ENCODE data around the gene CIBAR2. TPM values are rescaled to one million over a fixed set of nuclear protein-coding genes. Genes with fewer than 3 reads are reported as not detected.

CIBAR2 gene
- total RNA-seq, 2 experiments from 2014 or later, result 0.50 TPM; not detected in 1

DNA sequence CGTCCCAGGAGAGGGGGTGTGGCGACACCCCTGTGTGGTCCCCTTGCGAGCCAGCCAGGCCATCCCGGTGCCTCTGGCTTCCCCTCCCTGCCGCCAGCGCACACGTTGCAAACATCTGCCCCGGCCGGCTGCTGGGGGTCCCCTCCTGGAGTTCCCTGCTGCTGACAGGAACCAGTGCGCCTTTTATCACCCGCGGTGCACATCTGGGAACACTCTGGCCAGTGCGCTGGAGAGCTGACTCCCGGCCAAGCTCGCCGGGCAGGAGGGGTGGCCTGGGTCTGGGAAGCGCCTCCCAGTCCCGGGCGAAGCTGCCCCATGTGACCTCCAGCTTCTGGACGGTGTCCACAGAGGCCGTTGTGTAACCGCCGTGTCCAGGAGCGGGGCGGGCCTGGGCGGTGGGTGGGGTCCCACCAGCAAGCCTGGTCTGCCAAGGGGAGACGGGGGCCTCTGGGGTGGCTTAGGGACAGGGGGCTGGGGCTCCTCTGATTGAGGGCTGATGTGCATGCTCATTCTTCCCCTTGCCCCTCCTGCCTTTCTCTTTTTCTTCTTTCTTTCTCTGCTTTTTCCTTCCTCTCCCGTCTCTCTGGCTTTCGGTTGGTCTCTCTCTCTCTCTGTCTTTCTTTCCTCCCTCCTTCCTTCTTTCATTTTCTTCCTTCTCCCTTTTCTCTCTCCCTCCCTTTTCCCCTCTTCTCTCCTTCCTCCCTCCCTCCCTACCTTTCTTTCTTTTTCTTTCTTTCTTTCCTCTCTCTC lies 25.2 kb upstream of the CIBAR2 start:
- Histone ChIP-seq H3K27ac (ENCODE audit: low read depth, low read length, poor library complexity, severe bottlenecking) (no peak overlapping the region), H2AFZ (ENCODE audit: low read length) (no peak overlapping the region), H3K9me3 (ENCODE audit: low read length) (no peaks in the 10 kb centered on the region), H3K36me3 (ENCODE audit: insufficient read depth, low read length) (no peaks in the 10 kb centered on the region), H3K79me2 (ENCODE audit: insufficient read depth, low read depth, low read length) (no peaks in the 10 kb centered on the region), H3K4me3 (ENCODE audit: low read depth, low read length, poor library complexity, severe bottlenecking) (no peak overlapping the region), H3K9me2 (ENCODE audit: insufficient read depth, low read length) (no peaks in the 10 kb centered on the region), H3K4me1 (ENCODE audit: insufficient read depth, low read length, poor library complexity, severe bottlenecking) (peaks cover 9% of the 10 kb centered on the region), H4K20me1 (ENCODE audit: insufficient read depth, low read length) (no peaks in the 10 kb centered on the region), H3K4me2 (ENCODE audit: low read length) (no peak overlapping the region)
- BruUV-seq (replicated peaks), result no TSS peak
- ChIA-PET CTCF (ENCODE audit: unreplicated experiment) (interaction anchor here (1.4 kb wide), 1 partner anchor 8 kb away, joined by 3 read pairs; no protein-coding TSS in a partner anchor), POLR2A (no interaction called here)
- TF ChIP-seq, protein P1, sequence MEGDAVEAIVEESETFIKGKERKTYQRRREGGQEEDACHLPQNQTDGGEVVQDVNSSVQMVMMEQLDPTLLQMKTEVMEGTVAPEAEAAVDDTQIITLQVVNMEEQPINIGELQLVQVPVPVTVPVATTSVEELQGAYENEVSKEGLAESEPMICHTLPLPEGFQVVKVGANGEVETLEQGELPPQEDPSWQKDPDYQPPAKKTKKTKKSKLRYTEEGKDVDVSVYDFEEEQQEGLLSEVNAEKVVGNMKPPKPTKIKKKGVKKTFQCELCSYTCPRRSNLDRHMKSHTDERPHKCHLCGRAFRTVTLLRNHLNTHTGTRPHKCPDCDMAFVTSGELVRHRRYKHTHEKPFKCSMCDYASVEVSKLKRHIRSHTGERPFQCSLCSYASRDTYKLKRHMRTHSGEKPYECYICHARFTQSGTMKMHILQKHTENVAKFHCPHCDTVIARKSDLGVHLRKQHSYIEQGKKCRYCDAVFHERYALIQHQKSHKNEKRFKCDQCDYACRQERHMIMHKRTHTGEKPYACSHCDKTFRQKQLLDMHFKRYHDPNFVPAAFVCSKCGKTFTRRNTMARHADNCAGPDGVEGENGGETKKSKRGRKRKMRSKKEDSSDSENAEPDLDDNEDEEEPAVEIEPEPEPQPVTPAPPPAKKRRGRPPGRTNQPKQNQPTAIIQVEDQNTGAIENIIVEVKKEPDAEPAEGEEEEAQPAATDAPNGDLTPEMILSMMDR (conservative IDR thresholded peaks at IDR 0.05; ENCODE audit: low read length), result no peak
- no peak for TF ChIP-seq EZH2phosphoT487 (IDR thresholded peaks at IDR 0.05; ENCODE audit: borderline replicate concordance, low read depth, low read length)
- no peak for DNase-seq (ENCODE audit: low spot score)
- intact Hi-C loops (cut with micrococcal nuclease; ENCODE audit: unreplicated experiment), result no loop called here

DNA sequence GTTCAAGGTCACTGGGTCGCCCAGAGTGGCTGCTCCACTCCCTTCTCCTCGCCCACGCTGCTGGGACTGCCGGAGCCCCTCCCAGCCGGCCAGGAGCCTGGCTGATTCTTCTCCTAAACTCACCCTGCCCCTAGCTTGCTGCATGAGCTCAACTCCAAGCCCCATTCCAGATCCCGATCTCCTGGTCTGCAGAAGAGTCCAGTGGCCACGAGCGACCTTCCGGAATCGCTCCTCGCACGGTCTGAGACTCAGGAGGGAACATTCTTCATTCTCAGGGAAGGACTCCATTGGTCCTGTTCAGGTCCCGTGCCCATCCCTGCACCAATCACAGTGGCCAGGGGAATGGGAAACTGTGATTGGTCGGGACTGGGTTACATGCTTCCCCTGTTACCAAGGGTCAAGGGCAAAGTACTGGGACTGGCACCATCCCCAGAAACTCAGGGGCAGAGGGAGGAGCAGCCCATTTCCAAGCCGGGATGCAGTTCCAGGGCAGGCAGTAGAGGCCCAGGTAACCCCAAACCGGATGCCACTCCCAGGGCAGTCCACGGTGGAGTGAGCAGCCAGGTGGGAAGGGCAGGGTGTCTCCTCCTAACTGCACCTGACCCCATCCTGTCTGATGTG lies 24.5 kb upstream of the CIBAR2 start:
- Histone ChIP-seq H3K4me1 (ENCODE audit: insufficient read depth, low read length, poor library complexity, severe bottlenecking) (peaks cover 9% of the 10 kb centered on the region), H3K9me2 (ENCODE audit: insufficient read depth, low read length) (no peaks in the 10 kb centered on the region), H2AFZ (ENCODE audit: low read length) (no peak overlapping the region), H3K27ac (ENCODE audit: low read depth, low read length, poor library complexity, severe bottlenecking) (no peak overlapping the region), H3K36me3 (ENCODE audit: insufficient read depth, low read length) (no peaks in the 10 kb centered on the region), H3K4me3 (ENCODE audit: low read depth, low read length, poor library complexity, severe bottlenecking) (no peak overlapping the region), H3K4me2 (ENCODE audit: low read length) (no peak overlapping the region), H3K79me2 (ENCODE audit: insufficient read depth, low read depth, low read length) (no peaks in the 10 kb centered on the region), H3K9me3 (ENCODE audit: low read length) (no peaks in the 10 kb centered on the region), H4K20me1 (ENCODE audit: insufficient read depth, low read length) (no peaks in the 10 kb centered on the region)
- TF ChIP-seq, protein P1 (conservative IDR thresholded peaks at IDR 0.05; ENCODE audit: low read length), result no peak
- no peak for TF ChIP-seq EZH2phosphoT487 (IDR thresholded peaks at IDR 0.05; ENCODE audit: borderline replicate concordance, low read depth, low read length)
- no TSS peak for BruUV-seq (replicated peaks)
- ChIA-PET CTCF (ENCODE audit: unreplicated experiment) (interaction anchor here (1.4 kb wide), 1 partner anchor 9 kb away, joined by 3 read pairs; no protein-coding TSS in a partner anchor), POLR2A (no interaction called here)
- no peak for DNase-seq (ENCODE audit: low spot score)
- intact Hi-C loops (cut with micrococcal nuclease; ENCODE audit: unreplicated experiment), result no loop called here

Measured in OCI-LY7 (cell line).